Body of pancreas (tissue), 4 donors: ENCODE measurements around the gene FALEC. TPM values are rescaled to one million over a fixed set of nuclear protein-coding genes. Genes with fewer than 3 reads are reported as not detected.

Experiments used
- ATAC-seq: fragments of 150-250 bp; one replicate; pipeline ENCODE4 v1.9.1; 2016
- DNase-seq, 4 donors: peaks; one replicate each; pipeline ENCODE4 v3.0.0-alpha.2; 2019
- H3K27ac ChIP-seq, 4 donors: fragments of 200-600 bp; sonication (generic); 1 replicate in 3 of 4; 2 replicates in 1 of 4; pipeline versions ENCODE4 v1.5.1 to v1.6.1; 2016 to 2019; ENCODE audit warnings: mild to moderate bottlenecking in 1 of 4, mixed read lengths in 1 of 4, moderate library complexity in 1 of 4
- H3K27me3 ChIP-seq, 2 donors: fragments of 200-600 bp; sonication (generic); one replicate each; pipeline ENCODE4 v1.6.0; 2016; ENCODE audit warnings: mild to moderate bottlenecking in 1 of 2
- H3K36me3 ChIP-seq, 2 donors: fragments of 200-600 bp; sonication (generic); replicated peaks in 1 of 2; 2 replicates each; pipeline ENCODE4 v1.5.1; 2016; ENCODE audit warnings: low read depth in 2 of 2; ENCODE audit not compliant: insufficient read depth in 1 of 2
- H3K4me1 ChIP-seq: fragments of 200-600 bp; sonication (generic); one replicate; pipeline ENCODE4 v1.6.0; 2016
- H3K4me3 ChIP-seq, 2 donors: fragments of 200-600 bp; sonication (generic); 1 replicate in 1 of 2; 2 replicates in 1 of 2; pipeline ENCODE4 v1.5.1; 2016 to 2019
- H3K9me3 ChIP-seq, 3 donors: fragments of 200-600 bp; sonication (generic); 1 replicate in 2 of 3; 2 replicates in 1 of 3; pipeline ENCODE4 v1.5.1; 2016
- CTCF ChIP-seq, 7 experiments: fragments of 450-650 bp in 4 of 7; fragments of 200-600 bp in 3 of 7; sonication (generic) in 3 of 7; IDR thresholded peaks; one replicate each; pipeline ENCODE4 v1.5.1; 2016 to 2019; ENCODE audit warnings: antibody characterized with exemption in 7 of 7
- POLR2A ChIP-seq, 3 donors: fragments of 450-650 bp; IDR thresholded peaks; one replicate each; pipeline ENCODE4 v1.6.1; 2016; ENCODE audit warnings: antibody characterized with exemption in 3 of 3, mild to moderate bottlenecking in 2 of 3
- WGBS, 2 donors: methylation state at CpG; one replicate each; pipeline ENCODE4 v1.1.5; 2017; 5-methylcytosine and 5-hydroxymethylcytosine counted together
- intact Hi-C: fragments of 100-400 bp; cut with DNase I; formaldehyde crosslinking; loops from one replicate; pipeline ENCODE4 v1.15.1; 2023
- total RNA-seq, 2 donors: library from RNA; depleted of rRNA; stranded (reverse); fragments of >200 nt; gene quantifications; one replicate each; pipeline ENCODE4 v1.1.0, GENCODE V29; 2016

Gene FALEC
- total RNA-seq, 2 donors from 2014 or later: not detected

GRCh38 chr1:150552911-150553289 lies 37.3 kb downstream of the FALEC start:
- intact Hi-C loops: loop anchor here (10.0 kb wide), 1 partner anchor 88 kb away; no protein-coding TSS in a partner anchor
- no peak for ATAC-seq
- peak overlapping the region in 2 of 4 donors; percentile 30 to 58 for H3K27ac ChIP-seq
- H3K27me3 ChIP-seq: no peaks in the 10 kb centered on the region
- 71 to 82% methylated on average over 9 to 11 of the region's 12 CpGs for WGBS, 2 donors
- no peak for DNase-seq
- peaks cover 29% of the 10 kb centered on the region for H3K4me1 ChIP-seq
- no peaks in the 10 kb centered on the region for H3K9me3 ChIP-seq
- no peaks in the 10 kb centered on the region for H3K36me3 ChIP-seq
- no peak for TF ChIP-seq POLR2A (IDR thresholded peaks at IDR 0.05)
- no peak for TF ChIP-seq CTCF (IDR thresholded peaks at IDR 0.05)
- no peak overlapping the region for H3K4me3 ChIP-seq

- WGBS, 2 donors: 87 to 90% methylated on average over 4 to 23 of the region's 23 CpGs
- Histone ChIP-seq H3K27me3 (no peaks in the 10 kb centered on the region), H3K9me3 (no peaks in the 10 kb centered on the region), H3K36me3 (no peaks in the 10 kb centered on the region), H3K4me1 (peaks cover 30% of the 10 kb centered on the region), H3K4me3 (no peak overlapping the region), H3K27ac (no peak overlapping the region)
- DNase-seq: no peak
- no peak for ATAC-seq
- intact Hi-C loops: loop anchor here (10.0 kb wide), 1 partner anchor 89 kb away; no protein-coding TSS in a partner anchor
- TF ChIP-seq POLR2A (IDR thresholded peaks at IDR 0.05) (no peak), CTCF (IDR thresholded peaks at IDR 0.05) (no peak)
Measured at GRCh38 chr1:150553392-150554085, 38.0 kb downstream of the FALEC start.

DNA sequence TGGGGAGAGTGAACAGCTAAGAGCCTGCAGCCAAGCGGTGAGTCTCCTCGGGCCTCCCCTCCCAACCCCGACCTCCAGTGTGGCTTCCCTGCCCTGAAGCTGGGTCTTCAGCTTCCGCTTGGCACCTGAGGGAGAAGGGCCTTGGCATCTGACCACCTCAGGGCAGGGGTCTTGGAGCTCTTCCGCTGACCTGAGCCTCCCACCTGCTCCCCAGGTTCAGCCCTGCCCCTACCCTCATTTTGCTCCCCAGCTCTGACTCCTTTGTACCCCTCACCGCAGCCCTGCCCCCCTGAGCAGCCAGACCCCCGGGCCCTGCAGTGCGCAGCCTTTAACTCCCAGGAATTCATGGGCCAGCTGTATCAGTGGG lies 38.5 kb downstream of the FALEC start:
- ATAC-seq: no peak
- TF ChIP-seq POLR2A (IDR thresholded peaks at IDR 0.05) (no peak), CTCF (IDR thresholded peaks at IDR 0.05) (no peak)
- Histone ChIP-seq H3K4me3 (no peak overlapping the region), H3K27me3 (no peaks in the 10 kb centered on the region), H3K36me3 (no peaks in the 10 kb centered on the region), H3K4me1 (peaks cover 27% of the 10 kb centered on the region), H3K27ac (no peak overlapping the region), H3K9me3 (no peaks in the 10 kb centered on the region)
- intact Hi-C loops: loop anchor here (10.0 kb wide), 1 partner anchor 89 kb away; no protein-coding TSS in a partner anchor
- DNase-seq: no peak
- 84 to 94% methylated on average over 7 to 8 of the region's 8 CpGs for WGBS, 2 donors

DNA sequence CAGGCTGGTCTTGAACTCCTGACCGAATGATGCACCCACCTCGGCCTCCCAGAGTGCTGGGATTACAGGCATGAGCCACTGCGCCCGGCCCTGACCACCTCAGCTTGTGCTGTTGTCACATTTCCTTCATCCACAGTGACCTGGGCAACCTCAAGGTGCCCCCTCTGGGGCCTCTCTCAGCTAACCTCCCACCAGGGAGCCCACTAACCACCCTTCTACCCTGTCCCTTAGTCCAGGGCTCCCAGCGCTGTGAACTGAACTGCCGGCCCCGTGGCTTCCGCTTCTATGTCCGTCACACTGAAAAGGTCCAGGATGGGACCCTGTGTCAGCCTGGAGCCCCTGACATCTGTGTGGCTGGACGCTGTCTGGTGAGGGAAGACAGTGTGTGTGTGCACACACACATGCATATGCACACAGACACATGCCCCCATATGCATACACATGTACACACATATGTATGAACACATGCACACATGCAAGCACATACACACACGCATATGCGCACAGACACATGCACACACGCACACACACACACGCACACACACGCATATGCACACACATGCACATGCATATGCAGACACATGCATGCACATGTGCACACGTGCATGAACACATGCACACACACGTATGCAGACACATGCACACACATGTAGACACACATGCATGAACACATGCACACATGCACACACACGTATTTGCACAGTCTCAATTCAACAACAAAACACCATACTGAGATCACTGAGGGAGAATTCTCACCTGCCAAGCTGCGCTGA lies 39.8 kb downstream of the FALEC start:
- TF ChIP-seq POLR2A (IDR thresholded peaks at IDR 0.05): no peak
- TF ChIP-seq CTCF (IDR thresholded peaks at IDR 0.05): no peak
- H3K27me3 ChIP-seq: no peaks in the 10 kb centered on the region
- H3K36me3 ChIP-seq: no peaks in the 10 kb centered on the region
- DNase-seq (no peak), ATAC-seq (no peak)
- WGBS, 2 donors: 84 to 87% methylated on average over 16 to 19 of the region's 19 CpGs
- H3K4me1 ChIP-seq: peaks cover 32% of the 10 kb centered on the region
- intact Hi-C loops: loop anchor here (10.0 kb wide), 1 partner anchor 91 kb away; no protein-coding TSS in a partner anchor
- no peaks in the 10 kb centered on the region for H3K9me3 ChIP-seq
- H3K27ac ChIP-seq: no peak overlapping the region
- H3K4me3 ChIP-seq: no peak overlapping the region
